ENCODE measurements around the gene AKAP6. TPM values are rescaled to one million over a fixed set of nuclear protein-coding genes. Genes with fewer than 3 reads are reported as not detected.

The AKAP6 gene
- total and polyA plus RNA-seq, 2 experiments from 2014 or later: 0.38 to 0.42 TPM

- TF ChIP-seq ZNF462 (CRISPR knock-in tag; IDR thresholded peaks at IDR 0.05): no peak
These were observed 142.1 kb downstream of the AKAP6 start (continued) for GRCh38 chr14:32471181-32471580.

GRCh38 chr14:32472076-32472475, 143.0 kb downstream of the AKAP6 start:
- no peak overlapping the region for H3K4me2 ChIP-seq
- H4K20me1 ChIP-seq (replicated peaks; ENCODE audit: insufficient read depth): no peaks in the 10 kb centered on the region
- no peaks in the 10 kb centered on the region for H3K9me2 ChIP-seq (ENCODE audit: insufficient read depth)
- no peaks in the 10 kb centered on the region for H3K9me3 Mint-ChIP-seq
- peak overlapping the region; percentile 15; the same call in 1 of the 2 replicates for H3K27ac Mint-ChIP-seq
- H2AFZ ChIP-seq: no peak overlapping the region
- no peak overlapping the region for H3K4me3 ChIP-seq
- peaks cover 24% of the 10 kb centered on the region for H3K4me1 Mint-ChIP-seq
- no peaks in the 10 kb centered on the region for H3K79me2 ChIP-seq (replicated peaks; ENCODE audit: insufficient read depth)
- H3K27me3 ChIP-seq (ENCODE audit: insufficient read depth): no peaks in the 10 kb centered on the region
- ATAC-seq (peak; percentile 29; the same call in 2 of the 3 replicates), DNase-seq (ENCODE audit: low spot score) (no peak)
- no peaks in the 10 kb centered on the region for H3K36me3 ChIP-seq (ENCODE audit: insufficient read depth)
- H3K27me3 Mint-ChIP-seq (ENCODE audit: insufficient read depth, low read depth, poor library complexity): no peaks in the 10 kb centered on the region
- no peaks in the 10 kb centered on the region for H3K36me3 Mint-ChIP-seq (ENCODE audit: low read depth)
- H3K4me3 Mint-ChIP-seq: no peak overlapping the region
- H3K4me1 ChIP-seq (ENCODE audit: insufficient read depth): no peaks in the 10 kb centered on the region; the same call in 1 of the 2 replicates
- H3F3A ChIP-seq (replicated peaks; ENCODE audit: low read depth): no peaks in the 10 kb centered on the region
- peak overlapping the region; percentile 17; the same call in 1 of the 2 replicates for H3K27ac ChIP-seq (ENCODE audit: low read depth)
- TF ChIP-seq JUNB (IDR thresholded peaks at IDR 0.05; ENCODE audit: unreplicated experiment): no peak
- TF ChIP-seq ZNF331 (CRISPR knock-in tag; IDR thresholded peaks at IDR 0.05; ENCODE audit: low read depth): no peak
- no peak for TF ChIP-seq POLR2AphosphoS5 (IDR thresholded peaks at IDR 0.05; ENCODE audit: low read depth)
- TF ChIP-seq CTCF (conservative IDR thresholded peaks at IDR 0.05; ENCODE audit: low read depth in 2 of 2): no peak
- TF ChIP-seq ZNF462 (CRISPR knock-in tag; IDR thresholded peaks at IDR 0.05): no peak
- TF ChIP-seq EZH2phosphoT487 (IDR thresholded peaks at IDR 0.05; ENCODE audit: unreplicated experiment): no peak

Data from GM23338 (cell line).